Ishikawa (cell line): Measurements from ENCODE around the gene TBXAS1.

Experiments
- CEBPB ChIP-seq: IDR thresholded peaks from 2 replicates; pipeline ENCODE4 v1.6.1; 2012
- CREB1 ChIP-seq: IDR thresholded peaks from 2 replicates; pipeline ENCODE4 v1.6.1; 2012; ENCODE audit warnings: low read depth
- EGR1 ChIP-seq: IDR thresholded peaks from 2 replicates; pipeline ENCODE4 v1.6.1; 2012
- EP300 ChIP-seq: IDR thresholded peaks from 2 replicates; pipeline ENCODE4 v1.6.1; 2012; ENCODE audit warnings: borderline replicate concordance
- FOXM1 ChIP-seq: IDR thresholded peaks from 2 replicates; pipeline ENCODE4 v1.6.1; 2012; ENCODE audit warnings: low read depth, borderline replicate concordance
- NFIC ChIP-seq: IDR thresholded peaks from 2 replicates; pipeline ENCODE4 v1.6.1; 2012
- RAD21 ChIP-seq: IDR thresholded peaks from 2 replicates; pipeline ENCODE4 v1.6.1; 2012; ENCODE audit warnings: low read depth
- TAF1 ChIP-seq: IDR thresholded peaks from 2 replicates; pipeline ENCODE4 v1.6.1; 2012; ENCODE audit warnings: low read depth, mild to moderate bottlenecking
- TCF12 ChIP-seq: IDR thresholded peaks from 2 replicates; pipeline ENCODE4 v1.6.1; 2012; ENCODE audit warnings: low read depth
- TEAD4 ChIP-seq: IDR thresholded peaks from 2 replicates; pipeline ENCODE4 v1.6.1; 2012
- YY1 ChIP-seq: IDR thresholded peaks from 2 replicates; pipeline ENCODE4 v1.6.1; 2012; ENCODE audit warnings: low read depth
- ZBTB7A ChIP-seq: IDR thresholded peaks from 2 replicates; pipeline ENCODE4 v1.6.1; 2012; ENCODE audit warnings: low read depth
- TF ChIP-seq, protein P1 (sequence below): IDR thresholded peaks from 2 replicates; pipeline ENCODE4 v1.6.1; 2012; ENCODE audit warnings: low read depth, mild to moderate bottlenecking
- TF ChIP-seq, protein P2 (sequence below): IDR thresholded peaks from 2 replicates; pipeline ENCODE4 v1.6.1; 2012
- TF ChIP-seq, protein P3 (sequence below): IDR thresholded peaks from 2 replicates; pipeline ENCODE4 v1.6.1; 2012

The TBXAS1 gene

DNA sequence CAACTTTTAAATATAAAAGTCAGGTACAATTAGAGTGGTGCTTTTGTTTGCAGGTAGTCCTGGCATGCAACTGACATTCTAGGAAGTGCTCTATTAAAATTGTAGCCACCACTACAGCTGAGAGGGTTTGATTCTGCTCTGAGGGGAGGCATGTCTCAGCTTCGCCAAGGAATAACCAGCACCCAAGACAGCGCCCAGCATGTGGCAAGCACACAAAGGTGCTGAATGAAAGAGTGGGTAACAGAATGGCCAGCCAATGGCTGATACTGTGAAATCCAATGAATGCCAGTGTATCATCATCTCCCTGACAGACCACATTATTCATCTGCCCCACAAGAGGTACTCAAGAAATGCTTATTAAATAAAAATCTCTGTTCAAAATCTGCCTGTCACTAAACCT, 226.8 kb downstream of the TBXAS1 start:
- TF ChIP-seq EGR1 (no peak), TEAD4 (no peak)
- TF ChIP-seq, protein P1, sequence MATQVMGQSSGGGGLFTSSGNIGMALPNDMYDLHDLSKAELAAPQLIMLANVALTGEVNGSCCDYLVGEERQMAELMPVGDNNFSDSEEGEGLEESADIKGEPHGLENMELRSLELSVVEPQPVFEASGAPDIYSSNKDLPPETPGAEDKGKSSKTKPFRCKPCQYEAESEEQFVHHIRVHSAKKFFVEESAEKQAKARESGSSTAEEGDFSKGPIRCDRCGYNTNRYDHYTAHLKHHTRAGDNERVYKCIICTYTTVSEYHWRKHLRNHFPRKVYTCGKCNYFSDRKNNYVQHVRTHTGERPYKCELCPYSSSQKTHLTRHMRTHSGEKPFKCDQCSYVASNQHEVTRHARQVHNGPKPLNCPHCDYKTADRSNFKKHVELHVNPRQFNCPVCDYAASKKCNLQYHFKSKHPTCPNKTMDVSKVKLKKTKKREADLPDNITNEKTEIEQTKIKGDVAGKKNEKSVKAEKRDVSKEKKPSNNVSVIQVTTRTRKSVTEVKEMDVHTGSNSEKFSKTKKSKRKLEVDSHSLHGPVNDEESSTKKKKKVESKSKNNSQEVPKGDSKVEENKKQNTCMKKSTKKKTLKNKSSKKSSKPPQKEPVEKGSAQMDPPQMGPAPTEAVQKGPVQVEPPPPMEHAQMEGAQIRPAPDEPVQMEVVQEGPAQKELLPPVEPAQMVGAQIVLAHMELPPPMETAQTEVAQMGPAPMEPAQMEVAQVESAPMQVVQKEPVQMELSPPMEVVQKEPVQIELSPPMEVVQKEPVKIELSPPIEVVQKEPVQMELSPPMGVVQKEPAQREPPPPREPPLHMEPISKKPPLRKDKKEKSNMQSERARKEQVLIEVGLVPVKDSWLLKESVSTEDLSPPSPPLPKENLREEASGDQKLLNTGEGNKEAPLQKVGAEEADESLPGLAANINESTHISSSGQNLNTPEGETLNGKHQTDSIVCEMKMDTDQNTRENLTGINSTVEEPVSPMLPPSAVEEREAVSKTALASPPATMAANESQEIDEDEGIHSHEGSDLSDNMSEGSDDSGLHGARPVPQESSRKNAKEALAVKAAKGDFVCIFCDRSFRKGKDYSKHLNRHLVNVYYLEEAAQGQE = peak; percentile 26; the same call in 1 of the 2 replicates

DNA sequence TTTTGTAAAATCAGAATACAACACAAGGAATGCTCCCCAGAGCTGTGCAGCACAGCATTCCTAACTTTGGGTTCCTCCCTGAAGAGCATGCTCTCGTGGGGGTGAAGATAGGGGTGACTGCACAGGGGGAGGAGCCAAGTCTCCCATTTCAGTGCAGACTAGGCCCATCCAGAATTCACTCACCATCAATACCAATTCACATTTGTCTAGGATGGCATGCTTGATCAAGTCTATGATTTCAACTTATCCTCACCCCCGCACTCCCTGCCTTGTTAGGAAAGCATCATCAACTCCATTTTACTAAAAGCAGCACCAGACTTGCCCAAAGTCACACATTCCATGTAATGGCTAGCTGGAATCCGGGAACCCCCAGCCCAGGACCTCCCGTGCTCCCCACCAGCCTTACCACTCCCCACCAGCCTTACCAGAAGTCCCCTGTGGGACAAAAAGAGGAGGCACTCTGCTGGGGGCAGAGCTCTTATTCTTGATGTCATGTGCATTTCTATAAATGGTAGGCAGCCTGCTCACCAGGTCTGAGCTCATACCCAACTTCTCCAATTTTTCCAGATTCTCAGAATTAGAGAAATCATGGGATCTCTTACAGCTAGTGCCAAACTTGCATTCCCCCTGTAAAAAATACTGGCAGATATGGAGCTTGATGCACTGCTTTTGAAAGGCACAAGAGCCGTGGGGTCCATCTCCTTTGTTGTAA, 227.5 kb downstream of the TBXAS1 start:
- TF ChIP-seq NFIC (no peak), FOXM1 (no peak), TAF1 (no peak), CEBPB (no peak), EP300 (no peak), TEAD4 (no peak), CREB1 (no peak), YY1 (no peak), TCF12 (no peak), RAD21 (no peak), ZBTB7A (no peak), EGR1 (no peak)
- TF ChIP-seq, protein P2, sequence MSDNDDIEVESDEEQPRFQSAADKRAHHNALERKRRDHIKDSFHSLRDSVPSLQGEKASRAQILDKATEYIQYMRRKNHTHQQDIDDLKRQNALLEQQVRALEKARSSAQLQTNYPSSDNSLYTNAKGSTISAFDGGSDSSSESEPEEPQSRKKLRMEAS = no peak
- TF ChIP-seq, protein P3, sequence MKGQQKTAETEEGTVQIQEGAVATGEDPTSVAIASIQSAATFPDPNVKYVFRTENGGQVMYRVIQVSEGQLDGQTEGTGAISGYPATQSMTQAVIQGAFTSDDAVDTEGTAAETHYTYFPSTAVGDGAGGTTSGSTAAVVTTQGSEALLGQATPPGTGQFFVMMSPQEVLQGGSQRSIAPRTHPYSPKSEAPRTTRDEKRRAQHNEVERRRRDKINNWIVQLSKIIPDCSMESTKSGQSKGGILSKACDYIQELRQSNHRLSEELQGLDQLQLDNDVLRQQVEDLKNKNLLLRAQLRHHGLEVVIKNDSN = no peak
- TF ChIP-seq, protein P1 = no peak

DNA sequence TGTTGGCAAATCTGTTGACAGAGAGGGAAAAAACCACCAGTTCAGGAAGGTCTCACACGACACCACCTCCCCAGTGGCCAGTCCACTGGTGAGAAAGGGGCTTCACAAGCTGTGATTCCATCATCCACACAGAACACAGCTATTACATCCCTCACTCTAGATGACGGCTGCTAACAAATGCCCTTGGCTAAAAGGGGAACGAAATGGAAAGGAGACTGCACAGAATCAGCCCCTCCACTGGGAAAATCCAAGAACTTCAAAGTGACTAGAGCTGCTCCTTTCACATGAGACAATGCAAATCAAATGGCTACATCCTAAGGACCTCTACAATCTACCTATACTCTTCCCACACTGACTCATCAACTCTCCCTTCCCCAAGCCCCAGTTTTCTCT, 228.1 kb downstream of the TBXAS1 start:
- TF ChIP-seq YY1 = no peak
- TF ChIP-seq EP300 = no peak
- no peak for TF ChIP-seq FOXM1
- TF ChIP-seq, protein P1 = no peak
- TF ChIP-seq TCF12 = no peak
- TF ChIP-seq, protein P2 = no peak
- TF ChIP-seq CREB1 = no peak
- TF ChIP-seq EGR1 = no peak
- no peak for TF ChIP-seq CEBPB

DNA sequence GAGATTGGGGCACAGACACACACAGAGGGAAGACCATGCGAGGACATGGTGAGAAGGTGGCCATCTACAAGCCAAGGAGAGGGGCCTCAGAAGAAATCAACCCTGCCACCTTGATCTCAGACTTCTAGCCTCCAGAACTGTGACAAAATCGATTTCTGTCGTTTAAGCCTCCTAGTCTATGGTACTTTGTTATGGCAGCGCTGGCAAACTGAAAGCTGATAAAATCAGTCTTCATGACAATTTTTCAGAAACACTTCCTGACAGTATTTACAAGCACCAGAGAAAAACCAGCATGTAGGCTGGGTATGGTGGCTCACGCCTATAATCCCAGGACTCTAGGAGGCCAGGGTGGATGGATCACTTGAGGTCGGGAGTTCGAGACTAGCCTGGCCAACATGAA, 229.5 kb downstream of the TBXAS1 start:
- no peak for TF ChIP-seq TCF12
- no peak for TF ChIP-seq ZBTB7A
- no peak for TF ChIP-seq RAD21
- no peak for TF ChIP-seq TEAD4
- no peak for TF ChIP-seq EGR1
- TF ChIP-seq, protein P1 = no peak
- no peak for TF ChIP-seq FOXM1
- TF ChIP-seq NFIC = no peak
- no peak for TF ChIP-seq EP300
- TF ChIP-seq, protein P2 = no peak
- TF ChIP-seq CREB1 = no peak
- TF ChIP-seq, protein P3 = no peak
- no peak for TF ChIP-seq YY1
- no peak for TF ChIP-seq CEBPB
- no peak for TF ChIP-seq TAF1
